GM19467 (cell line): Measurements from ENCODE around the gene SPOUT1.

Experiments used
- ATAC-seq: cut with Tn5 transposase; IDR thresholded peaks from one replicate; pipeline ENCODE4 v1.9.1; 2021; ENCODE audit warnings: mild to moderate bottlenecking, moderate library complexity; ENCODE audit not compliant: unreplicated experiment

Gene SPOUT1

DNA sequence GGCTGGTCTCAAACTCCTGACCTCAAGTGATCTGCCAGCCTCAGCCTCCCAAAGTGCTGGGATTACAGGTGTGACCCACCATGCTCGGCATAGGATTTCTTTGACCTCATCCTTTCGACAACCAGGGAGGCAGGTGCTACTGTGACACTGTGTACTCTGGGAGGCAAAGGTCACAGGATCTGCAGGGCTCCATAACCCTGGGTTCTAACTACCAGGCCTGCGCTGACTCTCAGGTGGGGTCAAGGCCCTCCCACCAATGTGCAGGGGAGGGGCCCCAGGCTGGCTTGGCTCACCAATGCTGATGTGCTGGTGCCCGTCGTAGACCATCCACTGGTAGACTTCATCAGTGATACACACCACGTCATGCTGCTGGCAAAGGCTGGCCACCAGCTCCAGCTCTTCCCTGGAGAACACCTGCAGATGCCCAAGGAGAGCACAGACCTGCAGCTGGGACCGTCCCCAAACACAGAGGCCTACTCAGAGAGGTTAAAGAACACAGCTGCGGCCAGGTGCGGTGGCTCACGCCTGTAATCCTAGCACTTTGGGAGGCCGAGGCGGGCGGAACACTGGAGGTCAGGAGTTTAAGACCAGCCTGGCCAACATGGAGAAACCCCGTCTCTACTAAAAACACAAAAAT, 7.0 kb upstream of the SPOUT1 start:
- no peak for ATAC-seq

DNA sequence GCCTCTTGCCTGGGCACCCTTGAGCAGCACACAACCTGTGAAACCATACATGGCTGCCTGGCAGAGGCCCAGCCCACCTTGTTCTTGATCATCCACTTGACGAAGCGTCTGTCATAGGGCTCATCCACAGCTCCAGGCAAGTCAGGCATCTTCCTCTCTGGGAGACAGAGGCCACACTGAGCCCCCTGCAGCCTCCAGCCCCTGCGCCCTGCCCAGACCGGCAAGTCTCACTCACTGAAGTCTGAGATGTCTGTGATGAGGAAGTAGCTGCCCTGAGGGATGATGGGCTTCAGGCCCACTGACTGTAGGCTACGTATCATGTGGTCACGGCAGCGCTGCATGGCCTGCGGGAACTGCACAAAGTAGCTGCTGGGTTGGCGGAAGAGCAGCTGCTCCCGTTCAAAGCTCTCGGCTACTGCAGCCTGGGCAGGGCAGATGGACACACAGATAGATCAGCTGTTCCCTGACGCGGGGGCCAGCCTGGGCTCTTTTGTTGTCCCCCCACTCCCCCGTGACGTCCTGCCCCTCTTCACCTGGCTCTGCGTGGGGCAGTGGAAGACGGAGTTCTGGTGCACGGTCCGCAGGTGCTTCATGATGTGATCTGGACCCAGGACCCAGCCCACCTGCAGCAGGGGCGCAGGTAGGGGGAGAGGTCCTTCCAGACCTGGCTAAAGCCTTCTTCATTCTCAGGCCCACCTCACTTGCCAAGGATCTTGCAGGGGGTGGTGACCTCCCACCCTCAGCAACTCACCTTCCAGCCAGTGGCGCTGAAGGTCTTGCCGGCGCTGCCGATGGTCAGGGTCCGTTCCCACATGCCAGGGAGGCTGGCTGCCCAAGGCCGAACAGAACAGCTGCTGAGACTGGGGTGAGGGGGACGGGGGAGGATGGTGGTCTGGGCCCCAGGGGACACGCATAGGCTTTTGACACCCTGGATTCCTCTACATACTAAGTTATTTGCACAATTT, 5.9 kb upstream of the SPOUT1 start:
- no peak for ATAC-seq

DNA sequence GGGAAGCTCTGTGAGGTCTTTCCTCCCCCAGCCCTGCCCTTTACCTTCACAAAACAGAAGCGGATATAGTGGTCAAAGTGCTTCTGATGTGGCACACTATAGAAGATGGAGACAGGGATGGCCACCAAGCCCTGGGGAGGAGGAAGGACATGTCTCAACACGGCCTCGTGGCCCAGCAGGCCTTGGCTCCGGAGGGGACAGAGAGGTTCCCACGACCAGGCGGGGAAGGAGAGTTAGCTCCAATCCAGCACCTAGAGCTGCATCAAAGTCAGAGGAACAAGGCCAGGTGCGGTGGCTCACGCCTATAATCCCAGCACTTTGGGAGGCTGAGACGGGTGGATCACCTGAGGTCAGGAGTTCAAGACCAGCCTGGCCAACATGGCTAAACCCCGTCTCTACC, 4.1 kb upstream of the SPOUT1 start:
- no peak for ATAC-seq

DNA sequence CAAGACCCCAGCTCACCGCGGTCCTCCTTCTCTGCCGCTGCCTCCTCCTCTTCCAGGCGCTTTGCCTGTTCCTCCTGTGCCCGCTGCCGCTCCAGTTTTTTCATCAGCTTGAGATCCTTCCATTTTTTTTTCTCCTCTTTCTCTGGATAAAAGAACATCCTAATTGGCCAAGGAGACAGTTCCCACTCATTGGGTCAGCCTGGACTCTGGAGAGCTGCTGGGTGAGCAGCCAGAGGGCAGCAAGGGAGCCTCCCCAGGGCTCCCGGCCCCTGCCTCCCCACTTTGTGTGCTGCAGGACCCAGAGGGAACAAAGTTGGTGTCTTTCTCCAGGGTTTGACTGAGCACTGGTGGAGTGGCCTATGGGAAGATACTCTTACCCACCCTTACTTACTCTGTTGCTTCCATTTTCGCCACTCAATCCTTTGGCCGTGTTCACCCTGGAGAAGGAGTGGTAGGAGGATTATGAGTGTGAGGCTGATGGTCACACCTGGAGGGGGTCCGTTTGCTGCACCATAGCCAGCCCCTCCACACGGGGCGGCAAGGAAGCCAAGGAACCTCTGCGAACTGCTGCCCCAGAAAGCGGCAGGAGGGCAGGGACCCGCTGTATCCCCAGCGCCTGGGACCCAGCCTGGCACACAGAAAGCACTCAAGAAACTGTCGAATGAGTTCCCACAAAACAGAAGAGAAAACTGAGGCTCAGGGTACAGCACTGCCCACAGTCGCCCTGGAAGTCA, 708 bp downstream of the SPOUT1 start:
- ATAC-seq: peak; percentile 8

DNA sequence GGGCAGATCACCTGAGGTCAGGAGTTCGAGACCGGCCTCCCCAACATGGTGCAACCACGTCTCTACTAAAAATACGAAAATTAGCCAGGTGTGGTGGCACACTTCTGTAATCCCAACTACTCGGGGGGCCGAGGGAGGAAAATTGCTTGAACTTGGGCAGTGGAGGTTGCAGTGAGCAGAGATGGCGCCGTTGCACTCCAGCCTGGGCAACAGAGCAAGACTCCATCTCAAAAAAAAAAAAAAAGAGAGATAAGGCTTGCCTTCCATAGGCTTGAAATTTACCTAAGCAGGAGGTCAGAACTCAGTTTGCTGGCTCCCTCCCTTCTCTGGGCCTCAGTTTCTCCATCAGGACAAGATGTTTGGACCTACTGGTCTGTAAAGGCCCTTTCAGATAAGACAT, 1.3 kb downstream of the SPOUT1 start:
- ATAC-seq: no peak

DNA sequence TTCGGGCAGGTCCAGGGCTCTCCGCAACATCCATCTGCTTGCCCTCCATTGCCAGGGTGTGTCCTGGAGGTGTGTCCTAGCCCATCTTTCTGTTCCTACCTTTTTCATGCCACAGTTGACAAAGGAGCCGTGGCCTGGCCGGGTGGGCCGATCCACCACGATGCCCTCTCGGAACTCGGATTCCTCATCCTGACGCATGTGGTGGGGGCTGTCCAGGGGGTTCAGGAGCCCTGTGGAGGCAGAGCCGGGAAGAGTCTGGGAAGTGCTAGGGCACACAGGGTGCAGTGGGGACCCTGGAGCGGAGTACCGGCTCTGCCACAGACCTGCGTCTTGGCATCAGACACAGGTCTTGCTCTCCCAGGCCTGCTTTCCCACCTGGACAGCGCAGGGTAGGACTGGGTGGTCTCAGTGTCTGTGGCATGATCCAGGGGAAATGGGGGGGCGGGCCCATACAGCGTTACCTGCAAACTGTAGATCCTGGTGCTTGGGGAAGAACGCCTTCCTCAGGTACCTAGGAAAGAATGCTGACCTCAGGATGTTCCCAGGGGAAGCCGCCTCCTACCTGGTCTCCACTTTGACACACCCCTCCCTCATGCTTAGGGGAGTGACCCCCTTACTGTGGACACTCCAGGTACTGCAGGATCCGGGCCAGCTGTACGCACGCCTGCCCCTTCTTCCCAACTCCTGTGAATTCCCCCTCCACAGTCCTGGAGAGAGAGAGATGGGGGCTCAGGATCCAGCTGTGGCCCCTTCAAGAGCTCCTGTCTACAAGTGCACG, 3.5 kb downstream of the SPOUT1 start:
- no peak for ATAC-seq

DNA sequence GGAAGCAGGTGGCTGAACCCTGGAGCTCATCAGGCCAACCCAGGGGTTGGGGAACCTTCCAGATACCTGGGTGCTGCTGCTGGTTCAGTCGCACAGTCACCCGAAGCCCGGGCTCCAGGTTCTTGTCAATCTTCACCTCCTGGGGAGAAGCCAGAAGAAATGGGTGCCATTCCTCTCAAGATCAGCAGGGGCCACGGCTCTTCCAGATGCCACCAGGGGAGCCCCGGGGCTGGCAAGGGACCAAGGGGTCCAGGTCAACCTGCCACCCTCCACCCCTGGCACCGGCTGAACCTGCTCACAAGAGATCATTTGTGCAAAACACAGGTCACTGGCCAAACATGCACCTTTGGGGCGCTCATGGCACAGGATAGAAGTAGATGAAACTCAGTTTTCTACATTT, 4.7 kb downstream of the SPOUT1 start:
- ATAC-seq: no peak

DNA sequence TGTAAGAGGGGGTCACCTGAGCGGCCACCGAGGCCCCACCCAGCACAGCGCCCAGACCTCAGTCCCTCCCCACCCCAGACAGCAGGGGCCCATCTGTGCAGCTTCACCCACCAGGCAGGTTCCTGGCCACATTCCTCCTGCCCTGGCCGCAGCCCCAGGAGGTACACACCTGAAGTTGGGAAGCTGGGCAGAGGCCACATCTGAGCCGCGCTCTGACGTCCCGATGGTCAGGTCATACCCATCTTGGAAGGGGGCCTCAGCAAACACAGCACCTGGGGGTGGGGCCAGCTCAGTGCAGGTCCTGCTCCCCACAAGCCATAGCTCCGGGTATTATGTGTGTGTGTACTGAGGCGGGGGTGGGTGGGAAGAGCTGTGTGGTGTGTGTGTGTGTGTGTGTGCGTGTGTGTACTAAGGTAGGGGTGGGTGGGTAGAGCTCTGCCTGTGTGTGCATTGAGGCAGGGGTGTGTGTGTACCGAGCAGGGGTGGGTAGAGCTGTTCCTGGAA, 5.6 kb downstream of the SPOUT1 start:
- no peak for ATAC-seq

DNA sequence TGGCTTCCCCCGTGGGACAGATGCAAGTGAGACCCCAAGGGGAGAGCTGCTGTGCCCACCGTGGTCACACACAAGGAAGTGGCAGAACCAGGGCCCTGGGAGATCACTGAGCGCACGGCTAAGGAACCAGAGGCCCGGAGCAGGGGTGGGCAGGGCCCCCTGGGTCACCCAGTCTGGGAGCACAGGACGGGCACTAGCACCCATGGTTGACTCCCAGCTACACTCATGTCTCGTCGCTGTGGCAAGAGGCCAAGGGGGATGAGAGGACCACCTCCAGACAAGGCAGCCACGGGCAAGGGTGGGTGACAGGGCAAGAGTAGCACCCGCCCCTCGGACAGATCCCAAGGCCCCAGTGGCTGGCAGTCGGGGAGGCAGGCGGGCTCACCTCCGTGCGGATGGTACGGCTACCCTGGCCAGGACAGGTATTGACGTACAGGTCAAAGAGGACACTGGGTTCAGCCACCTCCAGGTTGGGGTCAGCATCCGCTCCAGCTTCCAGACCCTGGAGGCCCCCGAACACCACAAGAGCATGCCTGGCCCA, 6.2 kb downstream of the SPOUT1 start:
- no peak for ATAC-seq

DNA sequence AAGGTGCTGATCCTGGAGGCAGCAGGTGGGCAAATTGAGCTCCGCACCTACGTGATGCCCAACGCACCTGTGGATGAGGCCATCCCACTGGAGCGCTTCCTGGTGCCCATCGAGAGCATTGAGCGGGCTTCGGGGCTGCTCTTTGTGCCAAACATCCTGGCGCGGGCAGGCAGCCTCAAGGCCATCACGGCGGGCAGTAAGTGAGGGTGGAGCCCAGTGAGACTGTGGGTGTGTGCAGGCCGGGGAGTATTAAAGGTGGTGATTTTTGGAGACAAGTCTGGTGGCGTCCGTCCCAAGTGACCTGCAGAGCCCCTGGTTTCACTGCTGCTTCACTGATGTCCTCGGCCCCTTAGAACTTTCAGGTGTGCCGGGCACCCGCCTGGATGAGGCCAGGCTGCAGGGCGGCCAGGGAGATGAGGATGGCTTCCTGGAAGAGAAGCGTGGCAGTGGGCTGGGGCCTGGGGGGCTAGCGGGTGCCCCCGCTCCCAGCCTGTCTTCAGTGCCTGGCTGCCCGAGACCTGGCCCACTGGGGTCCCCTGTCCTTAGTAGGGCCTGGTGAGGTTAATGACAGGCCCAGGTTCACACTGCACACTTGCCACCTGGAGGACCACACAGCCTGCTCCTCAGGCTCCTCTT, 7.1 kb downstream of the SPOUT1 start:
- no peak for ATAC-seq

DNA sequence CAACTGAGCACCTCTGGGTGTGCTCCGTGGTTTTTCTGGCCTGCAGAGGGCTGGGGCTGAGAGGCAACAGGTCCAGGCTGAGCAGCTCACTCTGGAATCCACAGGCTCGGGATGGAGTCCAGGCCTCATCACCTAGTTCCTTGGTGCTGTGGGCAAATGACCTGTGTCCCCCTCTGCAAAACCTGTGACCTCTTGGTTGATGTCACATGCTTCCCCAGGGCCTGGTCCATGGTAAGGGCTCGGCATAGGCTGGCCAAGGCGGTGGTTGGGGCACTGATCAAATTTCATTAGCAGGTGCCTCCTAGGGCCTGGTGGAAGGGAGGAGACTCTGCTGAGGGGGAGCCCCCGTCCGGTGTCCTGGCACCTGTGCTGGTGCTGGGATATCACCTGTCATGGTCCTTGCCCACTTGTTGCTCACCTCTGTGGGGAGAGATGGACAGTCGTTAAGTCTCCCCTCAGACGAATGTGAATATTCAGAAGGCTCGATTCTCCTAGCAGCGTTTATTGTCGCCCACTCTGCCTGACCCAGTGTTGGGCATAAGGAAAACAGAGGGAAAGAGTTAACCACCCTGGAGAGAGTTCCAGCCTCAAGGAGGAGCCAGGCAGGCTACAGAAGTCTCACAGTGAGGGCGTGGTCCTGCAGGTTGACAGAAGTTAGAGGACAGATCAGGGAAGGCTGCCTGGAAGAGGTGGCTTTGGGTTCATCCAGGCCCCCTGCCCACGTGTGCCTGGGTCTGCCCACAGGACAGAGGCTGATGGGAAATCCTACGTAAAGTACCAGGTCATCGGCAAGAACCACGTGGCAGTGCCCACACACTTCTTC, 7.8 kb downstream of the SPOUT1 start:
- no peak for ATAC-seq

DNA sequence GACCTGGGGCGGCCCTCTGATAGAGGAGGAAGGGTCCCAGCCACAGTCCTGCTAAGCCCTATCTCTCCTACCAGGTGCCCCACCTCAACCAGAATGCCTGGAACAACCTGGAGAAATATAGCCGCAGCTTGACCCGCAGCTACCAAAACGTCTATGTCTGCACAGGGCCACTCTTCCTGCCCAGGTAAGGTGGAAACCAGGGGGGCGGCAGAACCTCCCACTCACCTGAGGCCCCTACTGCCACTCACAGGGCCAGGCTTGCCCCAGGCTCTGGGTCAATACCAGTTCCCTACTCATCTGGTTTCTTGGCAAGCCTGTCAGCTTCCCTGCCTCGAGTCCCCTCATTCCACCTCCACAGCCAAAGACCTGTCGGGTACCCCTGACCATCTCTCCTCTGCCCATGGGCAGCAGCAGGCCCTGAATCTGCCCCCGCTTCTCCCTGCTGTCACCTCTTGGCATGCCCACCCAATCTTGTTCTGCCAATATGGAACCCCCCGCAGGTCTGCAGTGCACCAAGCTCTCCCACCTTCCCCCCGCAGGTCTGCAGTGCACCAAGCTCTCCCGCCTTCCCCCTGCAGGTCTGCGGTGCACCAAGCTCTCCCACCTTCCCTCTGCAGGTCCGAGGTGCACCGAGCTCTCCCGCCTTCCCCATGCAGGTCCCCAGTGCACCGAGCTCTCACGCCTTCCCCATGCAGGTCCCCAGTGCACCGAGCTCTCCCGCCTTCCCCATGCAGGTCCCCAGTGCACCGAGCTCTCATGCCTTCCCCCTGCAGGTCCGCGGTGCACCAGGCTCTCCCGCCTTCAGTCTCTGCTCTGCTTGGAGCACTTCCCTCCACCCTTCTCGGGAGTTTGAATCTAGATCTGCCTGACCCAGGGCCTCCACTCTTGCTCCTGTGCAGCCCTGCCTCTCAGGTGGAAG, 8.7 kb downstream of the SPOUT1 start:
- ATAC-seq: no peak

DNA sequence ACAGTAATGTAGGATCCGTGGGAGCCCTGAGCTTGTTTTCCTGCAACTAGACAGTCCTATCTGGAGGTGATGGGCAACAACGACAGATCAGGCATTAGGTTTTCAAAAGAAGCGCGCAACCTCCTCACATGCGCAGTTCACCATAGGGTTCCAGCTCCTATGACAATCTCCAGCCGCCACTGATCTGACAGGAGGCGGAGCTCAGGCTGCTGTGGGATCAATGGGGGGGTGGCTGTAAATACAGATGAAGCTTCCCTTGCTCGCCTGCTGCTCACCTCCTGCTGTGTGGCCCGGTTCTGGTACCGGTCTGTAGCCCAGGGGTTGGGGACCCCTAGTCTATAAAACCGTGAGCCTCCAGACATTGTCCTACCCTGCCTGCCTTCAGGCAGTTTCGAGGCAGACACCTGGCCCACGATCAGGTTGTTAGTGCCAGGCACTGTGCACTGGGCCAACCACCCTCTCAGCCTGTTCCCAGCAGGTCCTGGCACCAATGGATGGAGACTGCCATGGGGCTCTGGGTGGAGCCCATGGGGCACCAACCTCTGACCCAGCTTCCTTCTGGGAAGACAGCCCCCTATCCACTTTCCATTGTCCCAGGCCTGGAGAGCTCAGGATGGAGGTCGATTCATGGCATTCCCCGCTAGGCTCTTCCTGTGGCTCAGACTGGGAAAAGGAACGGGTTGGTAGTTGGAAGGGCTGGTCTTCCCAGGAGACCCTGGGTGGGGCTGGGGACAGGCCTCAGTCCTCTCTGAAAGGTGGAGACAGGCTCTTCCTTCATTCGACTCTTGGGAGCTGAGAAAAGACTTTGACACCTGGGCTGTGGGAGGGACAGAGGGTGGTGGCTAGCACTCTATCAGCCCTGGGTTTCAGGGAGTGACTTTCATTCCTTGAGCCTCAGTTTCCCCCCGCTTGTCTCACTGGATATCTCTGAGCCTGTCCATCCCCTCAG, 9.6 kb downstream of the SPOUT1 start:
- ATAC-seq: no peak

DNA sequence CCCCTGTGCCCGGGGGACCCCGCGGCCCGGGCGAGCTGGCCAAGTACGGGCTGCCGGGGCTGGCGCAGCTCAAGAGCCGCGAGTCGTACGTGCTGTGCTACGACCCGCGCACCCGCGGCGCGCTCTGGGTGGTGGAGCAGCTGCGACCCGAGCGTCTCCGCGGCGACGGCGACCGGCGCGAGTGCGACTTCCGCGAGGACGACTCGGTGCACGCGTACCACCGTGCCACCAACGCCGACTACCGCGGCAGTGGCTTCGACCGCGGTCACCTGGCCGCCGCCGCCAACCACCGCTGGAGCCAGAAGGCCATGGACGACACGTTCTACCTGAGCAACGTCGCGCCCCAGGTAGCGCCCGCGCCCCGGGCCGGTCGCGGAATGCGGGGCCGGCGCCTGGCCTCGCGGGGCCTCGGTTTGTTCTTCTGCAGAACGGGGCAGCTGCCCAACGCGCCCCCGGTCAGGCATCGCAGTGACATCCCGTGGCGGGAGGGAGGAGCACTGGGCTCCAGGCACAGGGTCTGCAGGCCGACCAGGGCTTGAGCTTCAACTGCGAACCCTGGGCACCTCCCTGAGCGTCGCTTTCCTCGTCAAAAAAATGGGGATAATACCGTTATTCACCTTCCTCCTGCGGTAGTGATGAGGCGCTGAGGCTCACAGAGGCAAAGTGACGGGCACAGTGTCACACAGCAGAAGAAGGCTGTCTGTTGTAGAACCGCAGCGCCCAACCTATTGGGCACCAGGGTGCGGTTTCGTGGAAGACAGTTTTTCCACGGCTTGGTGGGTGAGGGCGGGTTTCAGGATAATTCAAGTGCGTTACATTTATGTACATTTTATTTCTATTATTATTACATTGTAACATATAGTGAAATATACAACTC, 10.5 kb downstream of the SPOUT1 start:
- peak; percentile 18 for ATAC-seq

DNA sequence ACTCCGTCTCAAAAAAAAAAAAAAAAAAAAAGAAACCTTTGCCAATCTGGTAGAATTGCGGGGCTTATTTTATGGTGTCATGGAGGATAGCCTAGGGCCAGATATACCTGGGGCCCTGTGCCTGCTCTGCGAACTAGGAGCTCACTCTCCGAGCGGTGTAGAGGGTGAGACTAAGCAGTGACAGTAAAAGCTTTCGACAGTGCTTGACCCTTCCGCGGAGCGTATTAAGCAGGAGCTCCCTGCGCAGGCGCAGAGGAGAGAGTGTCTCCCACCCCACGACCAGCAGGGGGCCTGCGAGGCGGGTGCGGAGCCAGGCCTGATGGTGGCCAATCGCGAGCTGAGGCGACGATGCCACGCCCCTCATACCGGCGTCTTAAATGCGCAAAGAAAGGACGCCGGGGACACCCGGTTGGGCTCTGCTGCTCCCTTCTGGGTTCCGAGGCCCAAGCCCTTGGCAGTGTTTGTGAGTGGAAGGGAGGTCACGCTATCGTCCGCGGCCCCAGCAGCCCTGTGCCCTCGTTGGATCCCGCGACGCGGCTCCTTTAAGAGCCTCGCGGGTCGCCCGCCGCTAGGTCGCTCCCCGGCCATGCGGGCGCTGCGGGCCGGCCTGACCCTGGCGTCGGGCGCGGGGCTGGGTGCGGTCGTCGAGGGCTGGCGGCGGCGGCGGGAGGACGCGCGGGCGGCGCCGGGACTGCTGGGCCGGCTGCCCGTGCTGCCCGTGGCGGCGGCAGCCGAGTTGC, 11.3 kb downstream of the SPOUT1 start, which contains the start of gene ENDOG:
Gene ENDOG (plus strand): TSS at position 402 of the 740 bp plus-strand sequence. CDS start 185 bp downstream, at position 587.
- peak; percentile 86 for ATAC-seq
